ENCODE data around the gene ADAM33. TPM values are rescaled to one million over a fixed set of nuclear protein-coding genes. Genes with fewer than 3 reads are reported as not detected.

Gene ADAM33
- total and polyA plus RNA-seq, 2 of the 13 experiments (the other 11 are each of a cell fraction or from before 2014, with no cell fraction given) = not detected

GRCh38 chr20:3628502-3629314 is 53.1 kb downstream of the ADAM33 start (continued):
- TF ChIP-seq TEAD2 (CRISPR knock-in tag; IDR thresholded peaks at IDR 0.05) (no peak), MZF1 (CRISPR knock-in tag; IDR thresholded peaks at IDR 0.05; ENCODE audit: borderline replicate concordance) (no peak), ISX (CRISPR knock-in tag; conservative IDR thresholded peaks at IDR 0.05) (no peak), ZNF761 (CRISPR knock-in tag; conservative IDR thresholded peaks at IDR 0.05) (0 out of 2 replicates have a peak, but pooled peaks have one; percentile 34), REPIN1 (CRISPR knock-in tag; IDR thresholded peaks at IDR 0.05; ENCODE audit: borderline replicate concordance, low read depth) (peak; percentile 70; the same call in 1 of the 2 replicates), ZBTB40 (IDR thresholded peaks at IDR 0.05) (no peak), ZBTB40 (CRISPR knock-in tag; IDR thresholded peaks at IDR 0.05) (peak; percentile 81), SPEN (CRISPR knock-in tag; IDR thresholded peaks at IDR 0.05; ENCODE audit: low read depth) (peak; percentile 91; the same call in 1 of the 2 replicates), POGK (CRISPR knock-in tag; conservative IDR thresholded peaks at IDR 0.05) (peak; percentile 74; the same call in 1 of the 2 replicates), MAX (IDR thresholded peaks at IDR 0.05) (peak; percentile 52), ZNF441 (CRISPR knock-in tag; IDR thresholded peaks at IDR 0.05; ENCODE audit: borderline replicate concordance) (peak; percentile 75; the same call in 1 of the 2 replicates), THAP9 (CRISPR knock-in tag; IDR thresholded peaks at IDR 0.05; ENCODE audit: borderline replicate concordance) (0 out of 2 replicates have a peak, but pooled peaks have one; percentile 33), TARDBP (CRISPR knock-in tag; IDR thresholded peaks at IDR 0.05) (peak; percentile 96), ZNF619 (CRISPR knock-in tag; IDR thresholded peaks at IDR 0.05) (peak; percentile 68), ZNF124 (CRISPR knock-in tag; IDR thresholded peaks at IDR 0.05) (peak; percentile 92)
